GM21528 (cell line): Measurements from ENCODE around the gene GNB1L.

Experiments used
- ATAC-seq: cut with Tn5 transposase; IDR thresholded peaks from one replicate; pipeline ENCODE4 v1.9.1; 2021; ENCODE audit warnings: mild to moderate bottlenecking, moderate library complexity; ENCODE audit not compliant: unreplicated experiment, low FRiP score

Gene GNB1L

GRCh38 chr22:19866665-19867009 is 12.0 kb upstream of the GNB1L start:
- ATAC-seq = no peak

- no peak for ATAC-seq
These were observed 10.6 kb upstream of the GNB1L start for GRCh38 chr22:19865141-19865829.

GRCh38 chr22:19864538-19865106 is 9.9 kb upstream of the GNB1L start:
- no peak for ATAC-seq

DNA sequence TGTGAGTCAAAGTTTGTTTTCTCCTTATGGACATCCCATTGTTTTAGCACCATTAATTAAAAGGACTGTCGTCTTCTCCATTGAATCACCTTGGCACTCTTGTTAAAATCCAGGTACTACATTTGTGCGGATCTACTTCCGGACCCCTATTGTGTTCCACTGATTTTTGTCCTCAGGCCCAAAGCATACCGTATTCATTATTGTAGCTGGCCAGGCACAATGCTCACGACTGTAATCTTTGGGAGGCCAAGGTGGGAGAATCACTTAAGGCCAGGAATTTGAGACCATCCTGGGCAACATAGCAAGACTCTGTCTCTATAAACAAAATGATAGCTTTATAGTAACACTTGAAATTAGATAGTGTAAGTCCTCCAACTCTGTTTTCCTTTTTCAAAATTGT is 8.9 kb upstream of the GNB1L start:
- ATAC-seq = no peak

- ATAC-seq = no peak
These were observed 8.1 kb upstream of the GNB1L start for GRCh38 chr22:19862619-19863246.

- ATAC-seq = no peak
These were observed 5.3 kb upstream of the GNB1L start for GRCh38 chr22:19859861-19860510.

- ATAC-seq = no peak
These were observed 2.7 kb upstream of the GNB1L start for GRCh38 chr22:19857382-19857781.

DNA sequence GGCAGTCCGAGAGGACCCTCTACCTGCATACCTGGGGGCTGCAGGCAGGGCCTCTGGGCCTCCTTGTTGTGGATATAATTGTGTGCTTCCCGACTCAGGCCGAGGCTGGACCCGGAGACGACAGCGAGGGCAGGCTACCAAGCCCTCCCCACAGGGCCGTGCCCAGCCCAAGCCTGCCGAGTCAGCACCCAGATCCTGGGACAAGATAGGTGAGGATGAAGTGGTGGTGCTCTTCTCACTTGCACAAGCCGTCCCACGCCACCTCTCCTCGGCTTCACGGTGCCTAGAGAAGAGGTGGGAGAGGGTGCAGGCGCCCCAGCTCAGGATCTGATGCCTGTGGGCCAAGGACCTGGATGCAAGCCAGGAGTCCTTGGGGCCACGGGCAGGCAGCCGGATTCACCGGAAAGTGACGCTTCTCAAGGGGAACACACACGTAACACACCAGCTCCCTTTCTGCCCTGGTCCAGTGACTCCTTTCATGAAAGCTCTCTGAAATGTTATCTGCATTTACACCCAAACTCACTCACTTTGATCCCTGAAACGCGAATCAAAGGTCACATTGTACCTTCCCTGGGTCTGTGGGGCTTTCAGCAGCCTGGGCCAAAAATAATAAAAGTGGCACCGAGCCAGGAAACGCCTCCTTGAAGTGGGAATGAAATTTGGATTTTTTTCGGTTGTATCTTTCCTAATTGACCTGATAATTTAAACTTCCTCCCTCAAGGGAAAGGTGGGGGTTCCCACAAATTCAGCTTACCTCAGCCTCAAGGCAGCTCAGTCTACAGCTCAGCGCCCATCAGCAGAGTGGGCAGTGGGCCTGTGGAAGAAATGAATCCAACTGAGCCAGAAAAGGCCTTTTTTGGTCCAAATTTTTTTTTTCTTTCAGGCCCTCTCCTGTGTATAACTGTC is 1.1 kb upstream of the GNB1L start:
- peak; percentile 29 for ATAC-seq

- peak; percentile 13 for ATAC-seq
These were observed 546 bp downstream of the GNB1L start for GRCh38 chr22:19853879-19854777.

DNA sequence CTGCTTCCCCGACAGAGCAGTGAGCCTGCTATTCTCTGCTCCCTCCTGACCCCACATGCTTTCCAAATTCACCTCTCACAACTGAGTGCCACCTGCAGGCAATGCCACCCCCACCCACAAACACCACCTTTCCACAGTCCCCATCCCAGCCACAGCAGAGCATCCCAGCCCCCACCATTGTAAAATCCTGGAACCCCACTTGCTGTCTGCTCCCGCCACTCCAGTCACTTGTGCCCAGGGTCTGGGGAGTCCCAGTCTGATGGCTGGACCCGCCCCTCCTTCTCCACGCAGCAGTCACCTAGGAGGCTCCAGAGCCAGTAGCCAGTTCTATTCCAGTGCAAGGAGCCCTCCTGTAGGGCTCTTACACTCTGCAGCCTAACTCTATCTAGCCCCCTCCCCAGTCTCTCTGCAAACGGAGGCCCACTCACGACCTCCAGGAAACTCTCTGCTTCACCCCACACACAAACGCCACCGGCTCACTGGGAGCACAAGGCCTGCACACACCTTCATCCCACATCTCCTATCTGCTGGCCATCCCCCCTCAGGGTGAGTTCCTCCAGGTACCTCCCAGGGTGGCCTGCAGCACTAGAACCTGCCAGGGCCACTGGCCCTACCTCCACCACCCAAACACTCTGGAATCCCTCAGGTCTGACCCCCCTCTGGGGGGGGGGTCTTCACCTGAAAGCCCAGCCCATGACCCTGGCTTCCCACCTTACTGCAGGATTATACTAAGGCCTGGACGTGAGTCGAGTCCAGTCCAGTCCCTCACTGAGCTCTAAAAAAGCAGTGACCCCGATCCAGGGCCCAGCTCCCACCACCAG is 1.4 kb downstream of the GNB1L start:
- ATAC-seq = no peak

GRCh38 chr22:19852177-19852781 is 2.4 kb downstream of the GNB1L start:
- no peak for ATAC-seq

DNA sequence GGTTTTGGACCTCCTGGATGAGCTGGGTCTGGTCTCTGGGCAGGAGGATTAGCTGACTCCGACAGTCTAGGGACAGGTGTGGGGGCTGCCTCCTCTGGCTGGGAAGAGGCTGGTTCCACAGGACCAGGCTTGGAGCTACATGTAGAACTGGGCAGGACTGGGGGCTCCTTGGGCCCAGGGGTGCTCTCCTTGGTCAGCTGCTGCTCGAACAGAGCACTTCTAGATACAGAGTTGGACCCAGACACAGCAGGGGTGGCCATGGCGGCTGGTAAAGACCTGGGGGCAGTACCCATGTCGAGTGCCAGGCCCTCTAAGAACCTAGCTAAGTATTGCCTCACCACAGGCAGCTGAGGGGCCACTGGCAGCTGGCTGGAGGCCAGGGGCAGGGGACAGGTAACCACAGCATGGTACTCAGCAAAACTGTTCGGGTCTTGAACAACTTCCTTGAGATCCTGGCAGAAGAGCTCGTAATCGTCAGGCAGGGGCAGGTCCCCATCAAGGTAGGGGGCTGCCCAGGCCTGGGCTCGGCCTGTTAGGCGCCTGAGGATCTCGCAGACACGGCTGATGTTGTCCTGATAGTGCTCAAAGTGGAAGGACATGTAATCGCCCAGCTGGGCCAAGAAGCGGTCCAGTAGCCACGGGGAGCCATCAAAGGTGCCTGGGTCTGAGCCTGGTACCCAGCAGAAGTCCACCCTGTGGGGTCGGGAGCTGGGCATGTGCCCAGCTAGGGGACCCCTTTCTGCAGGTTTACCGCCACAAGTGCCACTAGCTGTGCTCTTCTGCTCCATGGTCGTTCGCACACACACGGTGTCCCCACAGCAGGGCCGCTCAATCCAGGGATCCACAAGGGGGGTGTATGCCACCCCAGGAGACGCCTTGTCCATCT is 3.1 kb downstream of the GNB1L start:
- no peak for ATAC-seq

DNA sequence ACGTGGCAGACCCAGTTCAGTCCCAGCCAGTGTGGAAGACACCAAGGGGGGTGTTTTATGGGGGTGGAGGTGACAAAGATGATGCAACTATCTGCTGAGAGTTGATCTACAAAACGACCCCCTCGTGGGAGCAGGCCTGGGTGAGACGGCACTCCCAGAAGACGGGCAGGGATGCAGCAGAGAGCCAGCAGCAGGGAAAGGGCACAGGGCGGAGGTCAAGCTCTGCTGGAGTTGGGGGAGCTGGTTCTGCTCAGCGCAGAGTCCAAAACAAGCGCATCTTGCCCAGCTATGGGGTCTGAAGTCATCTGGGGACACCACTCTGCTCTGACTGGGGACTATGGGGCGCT is 3.9 kb downstream of the GNB1L start:
- ATAC-seq = no peak

DNA sequence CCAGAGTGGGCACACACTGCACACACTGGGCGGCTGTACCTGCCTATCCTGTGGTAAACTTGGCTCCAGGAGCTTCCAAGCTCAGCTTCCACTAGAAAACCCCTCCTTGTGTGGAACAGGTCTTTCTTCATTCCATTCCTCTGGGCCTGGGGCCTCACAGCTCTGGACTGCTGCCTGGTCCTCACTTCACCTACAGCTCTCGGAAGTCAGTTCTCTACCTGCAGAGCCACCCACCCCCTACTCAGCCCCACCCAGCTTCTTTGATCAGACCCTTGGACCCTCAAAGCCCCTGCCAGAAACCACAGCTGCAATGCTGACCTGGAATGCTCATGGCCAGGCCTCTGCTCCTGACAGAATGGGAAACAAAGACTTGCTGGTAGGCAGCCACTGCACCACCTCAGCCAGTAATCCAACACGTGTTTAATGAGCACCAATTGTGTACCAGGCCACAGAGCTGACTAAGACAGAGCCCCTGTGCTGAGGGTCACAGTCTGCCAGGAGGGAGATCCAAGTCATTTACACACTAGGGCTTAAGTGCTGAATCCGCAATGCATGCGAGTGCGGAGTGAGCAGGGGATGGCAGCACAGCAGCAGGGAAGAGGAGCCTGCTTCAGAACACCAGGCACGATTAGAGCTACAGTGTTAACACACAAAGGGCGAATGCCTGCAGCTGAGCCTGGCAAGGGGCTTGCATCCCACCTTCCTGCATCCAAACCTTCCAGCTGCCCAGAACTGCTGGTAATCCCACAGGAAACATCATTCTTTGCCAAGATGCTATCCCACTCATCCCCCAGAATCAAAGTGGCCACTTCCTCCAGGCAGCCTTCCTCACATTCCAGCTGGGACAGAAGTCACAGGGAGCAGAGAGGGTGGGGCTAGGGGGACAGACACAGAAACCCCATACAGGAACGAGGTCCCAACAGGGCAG is 4.6 kb downstream of the GNB1L start:
- ATAC-seq = no peak

GRCh38 chr22:19848298-19849224 is 6.1 kb downstream of the GNB1L start:
- ATAC-seq = no peak

- no peak for ATAC-seq
These were observed 7.4 kb downstream of the GNB1L start for GRCh38 chr22:19847345-19847632.
